Measurements from ENCODE around the gene TGFBR3L.

DNA sequence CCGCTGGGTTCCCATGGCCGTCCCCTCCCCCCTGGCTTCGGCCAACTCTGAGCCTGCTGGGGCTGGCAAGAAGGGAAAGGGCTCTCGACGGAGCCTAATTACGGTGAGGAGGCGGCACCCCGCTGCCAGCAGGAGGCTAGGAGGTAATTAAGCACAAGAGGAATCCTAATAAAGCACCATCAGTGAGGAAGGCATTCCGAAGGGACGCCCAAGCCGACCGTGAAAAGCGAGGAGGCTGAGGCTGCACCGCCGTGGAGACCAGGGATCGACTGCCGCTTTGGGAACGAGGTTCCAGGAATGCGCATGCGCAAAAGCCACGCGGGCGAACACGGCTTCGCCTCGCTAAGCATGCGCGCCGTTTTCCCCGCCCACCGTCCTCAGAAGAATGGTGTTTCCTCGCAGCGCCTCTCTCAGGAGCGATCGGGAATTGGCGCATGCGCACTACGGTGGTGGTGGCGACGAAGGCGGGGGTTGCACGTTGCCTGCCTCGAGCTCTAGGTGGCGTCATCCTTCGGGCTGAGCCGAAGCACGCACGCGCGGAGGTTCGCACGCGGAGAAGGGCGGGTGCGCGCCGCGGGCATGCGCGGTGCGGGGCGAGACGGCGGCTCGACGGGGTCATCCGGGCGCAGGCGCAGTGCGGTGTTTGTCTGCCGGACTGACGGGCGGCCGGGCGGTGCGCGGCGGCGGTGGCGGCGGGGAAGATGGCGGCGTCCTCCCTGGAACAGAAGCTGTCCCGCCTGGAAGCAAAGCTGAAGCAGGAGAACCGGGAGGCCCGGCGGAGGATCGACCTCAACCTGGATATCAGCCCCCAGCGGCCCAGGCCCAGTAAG lies 11.2 kb upstream of the TGFBR3L start, which contains the start of gene MAP2K7:
- TF ChIP-seq, protein P1, sequence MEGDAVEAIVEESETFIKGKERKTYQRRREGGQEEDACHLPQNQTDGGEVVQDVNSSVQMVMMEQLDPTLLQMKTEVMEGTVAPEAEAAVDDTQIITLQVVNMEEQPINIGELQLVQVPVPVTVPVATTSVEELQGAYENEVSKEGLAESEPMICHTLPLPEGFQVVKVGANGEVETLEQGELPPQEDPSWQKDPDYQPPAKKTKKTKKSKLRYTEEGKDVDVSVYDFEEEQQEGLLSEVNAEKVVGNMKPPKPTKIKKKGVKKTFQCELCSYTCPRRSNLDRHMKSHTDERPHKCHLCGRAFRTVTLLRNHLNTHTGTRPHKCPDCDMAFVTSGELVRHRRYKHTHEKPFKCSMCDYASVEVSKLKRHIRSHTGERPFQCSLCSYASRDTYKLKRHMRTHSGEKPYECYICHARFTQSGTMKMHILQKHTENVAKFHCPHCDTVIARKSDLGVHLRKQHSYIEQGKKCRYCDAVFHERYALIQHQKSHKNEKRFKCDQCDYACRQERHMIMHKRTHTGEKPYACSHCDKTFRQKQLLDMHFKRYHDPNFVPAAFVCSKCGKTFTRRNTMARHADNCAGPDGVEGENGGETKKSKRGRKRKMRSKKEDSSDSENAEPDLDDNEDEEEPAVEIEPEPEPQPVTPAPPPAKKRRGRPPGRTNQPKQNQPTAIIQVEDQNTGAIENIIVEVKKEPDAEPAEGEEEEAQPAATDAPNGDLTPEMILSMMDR (IDR thresholded peaks at IDR 0.05; ENCODE audit: control extremely low read depth in 1 of 3, insufficient read depth in 1 of 3, low read depth in 1 of 3, low read length in 3 of 3) = peak; percentile 83 to 95 (median 94)
- no peak for TF ChIP-seq JUN (IDR thresholded peaks at IDR 0.05; ENCODE audit: low read depth, low read length)
- TF ChIP-seq EGR1 (IDR thresholded peaks at IDR 0.05; ENCODE audit: borderline replicate concordance, low read depth, low read length) = no peak

All from H1 (cell line).